Activated naive CD8-positive, alpha-beta T cell treated with anti-CD3 and anti-CD28 coated beads, Interleukin-2, amount 50 U/mL, for 24 hours (primary cell): ENCODE data around the gene CSRP1.
"Not testable (repeated sequence)": the region's sequence is repeated elsewhere in the genome, so short reads cannot be mapped to it uniquely, and the experiment has no call there.

Experiments used
- ATAC-seq: fragments of 150-1000 bp; cut with Tn5 transposase; one replicate; pipeline ENCODE4 v1.10.0; 2021
- DNase-seq: peaks from one replicate; pipeline ENCODE4 v3.0.0; 2021
- H3K27ac Mint-ChIP-seq: one replicate; pipeline ENCODE4 v1.8.0; 2021; ENCODE audit warnings: mild to moderate bottlenecking, mixed read lengths
- H3K27me3 Mint-ChIP-seq: one replicate; pipeline ENCODE4 v1.8.0; 2021; ENCODE audit warnings: mixed read lengths
- H3K36me3 Mint-ChIP-seq: one replicate; pipeline ENCODE4 v1.8.0; 2021; ENCODE audit warnings: low read depth, mixed read lengths
- H3K4me1 Mint-ChIP-seq: one replicate; pipeline ENCODE4 v1.8.0; 2021; ENCODE audit warnings: mixed read lengths
- H3K4me3 Mint-ChIP-seq: one replicate; pipeline ENCODE4 v1.8.0; 2021; ENCODE audit warnings: mild to moderate bottlenecking, moderate library complexity, mixed read lengths
- H3K9me3 Mint-ChIP-seq: one replicate; pipeline ENCODE4 v1.8.0; 2021; ENCODE audit warnings: mixed read lengths

CSRP1 gene

DNA sequence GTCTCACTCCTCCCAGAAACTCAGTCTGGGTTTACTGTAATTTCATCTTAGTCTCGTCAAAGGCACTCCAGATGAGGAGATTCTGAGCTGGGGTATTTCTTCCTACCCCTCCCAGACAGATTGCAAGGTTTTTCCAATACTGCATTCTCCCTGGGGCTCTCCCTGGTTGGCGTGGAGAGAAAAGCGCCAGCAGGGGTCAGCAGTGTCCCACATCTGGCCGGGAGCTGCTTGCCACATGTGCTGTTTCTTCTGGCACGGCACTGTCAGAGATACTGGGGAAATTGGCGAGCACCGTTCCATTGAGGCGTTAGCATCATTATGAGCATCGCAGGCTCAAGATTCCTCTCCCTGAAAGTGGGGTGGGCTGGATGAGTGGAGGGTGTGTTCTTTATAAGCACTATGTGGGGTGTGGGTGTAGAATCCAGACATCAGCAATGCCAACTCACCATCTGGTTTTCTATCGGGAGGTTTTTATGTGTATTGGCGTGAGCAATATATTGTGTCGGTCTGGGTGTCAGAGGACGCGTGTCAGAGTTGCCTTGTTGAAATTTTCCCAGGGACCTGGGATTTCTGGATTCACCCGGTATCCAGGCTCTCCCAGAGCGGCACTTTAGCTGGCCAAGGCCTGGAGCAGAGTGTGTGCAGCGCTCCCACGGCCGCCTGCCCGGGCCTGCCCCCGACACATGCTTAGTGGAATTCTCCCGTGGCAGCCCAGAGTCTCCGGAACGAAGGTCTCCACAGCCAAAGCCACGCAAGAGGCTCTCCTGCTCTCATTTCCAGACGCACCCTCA lies 24.0 kb upstream of the CSRP1 start:
- DNase-seq: peak; percentile 67
- H3K27me3 Mint-ChIP-seq: peaks cover 9% of the 10 kb centered on the region
- H3K27ac Mint-ChIP-seq: no peak overlapping the region
- ATAC-seq: peak; percentile 82
- peaks cover 15% of the 10 kb centered on the region for H3K4me1 Mint-ChIP-seq
- peaks cover 2% of the 10 kb centered on the region for H3K36me3 Mint-ChIP-seq
- no peak overlapping the region for H3K4me3 Mint-ChIP-seq
- no peaks in the 10 kb centered on the region for H3K9me3 Mint-ChIP-seq

DNA sequence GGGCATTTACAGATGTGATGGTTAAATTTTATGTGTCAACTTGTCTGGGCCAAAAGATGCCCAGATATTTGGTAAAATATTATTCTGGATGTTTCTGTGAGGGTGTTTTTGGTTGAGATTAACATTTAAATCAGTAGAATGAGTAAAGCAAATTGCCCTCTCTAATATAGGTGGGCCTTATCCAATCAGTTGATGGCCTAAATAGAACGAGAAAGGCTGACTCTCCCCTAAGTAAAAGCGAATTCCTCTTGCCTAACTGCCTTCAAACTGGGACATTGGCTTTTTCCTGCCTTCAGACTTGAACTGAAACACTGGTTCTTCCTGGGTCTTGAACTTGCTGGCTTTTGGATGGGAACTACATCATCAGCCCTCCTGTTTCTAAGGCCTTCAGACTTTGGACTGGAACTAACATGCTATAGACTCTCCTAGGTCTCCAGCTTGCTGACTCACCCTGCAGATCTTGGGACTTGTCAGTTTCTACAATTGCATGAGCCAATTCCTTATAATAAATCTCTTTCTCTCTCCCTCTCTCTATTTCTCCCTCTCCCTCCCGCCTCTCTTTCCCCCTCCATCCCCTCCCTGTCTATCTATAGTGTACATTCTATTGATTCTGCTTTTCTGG lies 21.8 kb upstream of the CSRP1 start:
- H3K27me3 Mint-ChIP-seq: no peaks in the 10 kb centered on the region
- peaks cover 9% of the 10 kb centered on the region for H3K36me3 Mint-ChIP-seq
- no peaks in the 10 kb centered on the region for H3K9me3 Mint-ChIP-seq
- ATAC-seq: no peak
- no peak overlapping the region for H3K4me3 Mint-ChIP-seq
- H3K4me1 Mint-ChIP-seq: peaks cover 8% of the 10 kb centered on the region
- no peak overlapping the region for H3K27ac Mint-ChIP-seq
- DNase-seq: no peak

DNA sequence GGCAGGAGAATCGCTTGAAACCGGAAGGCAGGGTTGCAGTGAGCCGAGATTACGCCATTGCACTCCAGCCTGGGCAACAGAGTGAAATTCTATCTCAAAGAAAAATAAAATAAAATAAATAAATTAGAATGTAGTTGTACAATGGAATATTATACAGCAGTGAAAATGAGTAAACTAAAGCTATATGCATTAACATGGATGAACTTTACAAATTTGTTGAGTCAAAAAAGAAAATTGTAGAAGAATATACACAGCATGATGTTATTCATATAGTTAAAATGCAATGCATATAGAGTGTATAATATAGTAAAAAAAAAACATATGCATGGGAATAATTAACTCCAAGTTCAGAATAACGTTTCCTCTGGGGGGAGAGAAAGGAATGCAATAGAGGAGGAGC lies 21.0 kb upstream of the CSRP1 start:
- H3K4me3 Mint-ChIP-seq: no peak overlapping the region
- peaks cover 8% of the 10 kb centered on the region for H3K4me1 Mint-ChIP-seq
- no peak for ATAC-seq
- no peak overlapping the region for H3K27ac Mint-ChIP-seq
- no peaks in the 10 kb centered on the region for H3K27me3 Mint-ChIP-seq
- no peak for DNase-seq
- peaks cover 9% of the 10 kb centered on the region for H3K36me3 Mint-ChIP-seq
- H3K9me3 Mint-ChIP-seq: no peaks in the 10 kb centered on the region

DNA sequence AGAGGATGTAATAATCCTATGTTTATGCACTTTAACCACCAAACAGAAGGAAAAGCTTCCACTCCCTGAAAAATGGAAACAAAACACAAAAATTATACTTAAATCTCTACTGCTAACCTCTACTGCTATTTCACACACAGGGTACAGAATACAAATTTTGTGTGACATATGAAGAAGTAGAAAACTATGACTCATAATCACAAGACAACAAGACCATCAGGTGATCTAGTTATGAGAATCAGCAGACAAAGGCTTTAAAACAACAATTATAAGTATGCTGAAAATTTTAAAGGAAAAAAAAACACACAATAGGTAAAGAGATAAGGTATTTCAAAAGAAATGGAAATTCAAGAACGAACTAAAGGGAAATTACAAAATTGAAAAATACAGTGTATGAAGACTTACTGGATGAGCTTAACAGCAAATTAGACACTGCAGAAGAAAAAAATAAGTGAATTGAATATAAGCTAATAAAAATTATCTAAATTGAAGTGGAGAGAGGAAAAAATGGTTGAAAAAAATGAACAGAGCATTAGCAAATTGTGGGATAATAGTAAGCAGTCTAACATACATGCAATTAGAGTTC lies 18.4 kb upstream of the CSRP1 start:
- H3K27ac Mint-ChIP-seq: no peak overlapping the region
- H3K36me3 Mint-ChIP-seq: peaks cover 14% of the 10 kb centered on the region
- H3K27me3 Mint-ChIP-seq: no peaks in the 10 kb centered on the region
- DNase-seq (no peak), ATAC-seq (no peak)
- peaks cover 1% of the 10 kb centered on the region for H3K4me1 Mint-ChIP-seq
- no peak overlapping the region for H3K4me3 Mint-ChIP-seq
- no peaks in the 10 kb centered on the region for H3K9me3 Mint-ChIP-seq

DNA sequence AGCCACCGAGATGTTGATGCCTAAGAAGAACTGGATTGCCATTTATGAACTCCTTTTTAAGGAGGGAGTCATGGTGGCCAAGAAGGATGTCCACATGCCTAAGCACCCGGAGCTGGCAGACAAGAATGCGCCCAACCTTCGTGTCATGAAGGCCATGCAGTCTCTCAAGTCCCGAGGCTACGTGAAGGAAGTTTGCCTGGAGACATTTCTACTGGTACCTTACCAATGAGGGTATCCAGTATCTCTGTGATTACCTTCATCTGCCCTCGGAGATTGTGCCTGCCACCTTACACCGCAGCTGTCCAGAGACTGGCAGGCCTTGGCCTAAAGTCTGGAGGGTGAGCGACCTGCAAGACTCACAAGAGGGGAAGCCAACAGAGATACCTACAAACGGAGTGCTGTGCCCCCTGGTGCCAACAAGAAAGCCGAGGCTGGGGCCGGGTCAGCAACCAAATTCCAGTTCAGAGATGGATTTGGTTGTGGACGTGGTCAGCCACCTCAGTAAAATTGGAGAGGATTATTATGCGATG lies 13.2 kb upstream of the CSRP1 start:
- DNase-seq, H3K4me1 Mint-ChIP-seq, H3K9me3 Mint-ChIP-seq, ATAC-seq, H3K4me3 Mint-ChIP-seq, H3K36me3 Mint-ChIP-seq, H3K27ac Mint-ChIP-seq, H3K27me3 Mint-ChIP-seq: not testable (repeated sequence)

DNA sequence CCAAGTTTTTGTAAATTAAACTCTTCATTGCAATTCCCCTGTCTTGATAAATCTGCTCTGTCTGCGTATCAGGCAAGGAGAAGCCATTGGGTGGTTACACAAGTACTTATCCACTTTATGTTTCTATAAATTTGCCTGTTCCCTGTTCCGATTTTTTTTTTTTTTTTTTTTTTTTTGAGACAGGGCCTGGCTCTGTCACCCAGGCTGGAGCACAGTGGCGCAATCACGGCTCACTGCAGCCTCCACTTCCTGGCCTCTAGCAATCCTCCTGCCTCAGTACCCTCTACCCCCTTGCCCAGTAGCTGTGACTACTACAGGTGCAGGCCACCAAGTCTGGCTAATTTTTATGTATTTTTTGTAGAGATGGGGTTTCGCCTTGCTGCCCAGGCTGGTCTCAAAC lies 11.1 kb upstream of the CSRP1 start:
- DNase-seq: no peak
- Mint-ChIP-seq H3K27me3 (no peaks in the 10 kb centered on the region), H3K4me3 (no peak overlapping the region), H3K27ac (no peak overlapping the region), H3K36me3 (peaks cover 5% of the 10 kb centered on the region), H3K4me1 (peaks cover 6% of the 10 kb centered on the region), H3K9me3 (no peaks in the 10 kb centered on the region)
- ATAC-seq: no peak

DNA sequence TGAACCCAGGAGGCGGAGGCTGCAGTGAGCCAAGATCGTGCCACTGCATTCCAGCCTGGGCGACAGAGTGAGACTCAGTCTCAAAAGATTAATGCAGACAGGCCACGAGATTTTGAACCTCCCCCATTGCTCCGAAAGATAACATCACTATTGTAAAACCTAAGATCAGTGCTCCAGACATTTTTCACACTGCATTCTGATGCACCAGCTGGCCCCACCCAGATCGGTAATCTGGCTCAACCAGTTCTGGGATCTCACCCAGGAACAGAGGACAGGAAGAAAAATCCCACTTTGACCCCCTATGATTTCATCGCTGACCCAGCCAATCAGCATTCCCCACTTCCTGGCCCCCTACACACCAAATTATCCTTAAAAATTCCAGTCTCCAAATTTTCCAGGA lies 10.7 kb upstream of the CSRP1 start:
- no peak overlapping the region for H3K27ac Mint-ChIP-seq
- peaks cover 5% of the 10 kb centered on the region for H3K36me3 Mint-ChIP-seq
- no peaks in the 10 kb centered on the region for H3K9me3 Mint-ChIP-seq
- peaks cover 6% of the 10 kb centered on the region for H3K4me1 Mint-ChIP-seq
- no peak overlapping the region for H3K4me3 Mint-ChIP-seq
- ATAC-seq (no peak), DNase-seq (no peak)
- H3K27me3 Mint-ChIP-seq: no peaks in the 10 kb centered on the region

DNA sequence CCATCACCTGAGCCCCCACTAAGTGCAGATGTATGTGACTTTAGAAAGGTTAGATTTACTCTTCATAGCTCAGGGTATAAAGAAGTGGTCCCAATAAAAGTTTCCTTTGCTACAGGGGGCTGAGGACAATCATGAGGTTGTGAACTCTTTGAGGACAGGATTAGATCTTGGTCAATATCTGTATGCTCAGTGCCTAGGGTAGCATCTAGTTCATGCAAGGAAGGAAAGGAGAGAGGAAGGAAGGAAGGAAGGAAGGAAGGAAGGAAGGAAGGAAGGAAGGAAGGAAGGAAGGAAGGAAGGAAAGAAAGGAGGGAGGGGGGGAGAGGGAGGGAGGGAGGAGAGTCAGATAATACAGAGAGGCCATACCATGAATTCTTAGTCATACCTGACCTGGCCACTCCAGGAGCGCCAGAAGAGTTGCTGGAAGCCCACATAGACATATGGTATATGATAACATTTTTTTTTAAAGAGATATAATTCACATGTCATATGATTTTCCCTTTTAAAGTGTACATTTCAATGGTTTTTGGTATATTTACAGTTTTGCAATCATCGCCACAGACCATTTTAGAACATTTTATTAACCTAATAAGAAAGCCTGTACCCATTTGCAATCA lies 9.7 kb upstream of the CSRP1 start:
- no peak overlapping the region for H3K27ac Mint-ChIP-seq
- H3K9me3 Mint-ChIP-seq: no peaks in the 10 kb centered on the region
- no peak overlapping the region for H3K4me3 Mint-ChIP-seq
- no peaks in the 10 kb centered on the region for H3K36me3 Mint-ChIP-seq
- DNase-seq (no peak), ATAC-seq (no peak)
- no peaks in the 10 kb centered on the region for H3K27me3 Mint-ChIP-seq
- peaks cover 6% of the 10 kb centered on the region for H3K4me1 Mint-ChIP-seq

DNA sequence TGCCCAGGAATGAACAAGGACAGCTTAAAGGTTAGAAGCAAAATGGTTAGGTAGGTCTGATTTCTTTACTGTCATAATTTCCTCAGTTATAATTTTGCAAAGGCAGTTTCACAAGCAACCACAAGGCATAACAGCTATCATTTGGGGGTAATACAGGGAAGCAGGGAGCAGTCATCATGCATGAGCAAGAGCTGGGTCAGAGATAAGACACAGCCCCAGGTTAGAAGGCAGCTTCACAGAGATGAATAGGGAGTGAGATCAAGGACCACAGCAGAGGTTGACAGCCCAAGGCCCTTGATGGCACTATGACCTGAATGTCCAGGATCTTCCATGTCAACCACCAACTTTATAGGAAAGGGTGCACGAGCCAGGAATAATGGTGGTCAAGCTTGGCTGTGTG lies 9.0 kb upstream of the CSRP1 start:
- no peak for DNase-seq
- H3K36me3 Mint-ChIP-seq: no peaks in the 10 kb centered on the region
- H3K27ac Mint-ChIP-seq: no peak overlapping the region
- no peaks in the 10 kb centered on the region for H3K9me3 Mint-ChIP-seq
- peak; percentile 90 for ATAC-seq
- peaks cover 6% of the 10 kb centered on the region for H3K4me1 Mint-ChIP-seq
- no peak overlapping the region for H3K4me3 Mint-ChIP-seq
- no peaks in the 10 kb centered on the region for H3K27me3 Mint-ChIP-seq

DNA sequence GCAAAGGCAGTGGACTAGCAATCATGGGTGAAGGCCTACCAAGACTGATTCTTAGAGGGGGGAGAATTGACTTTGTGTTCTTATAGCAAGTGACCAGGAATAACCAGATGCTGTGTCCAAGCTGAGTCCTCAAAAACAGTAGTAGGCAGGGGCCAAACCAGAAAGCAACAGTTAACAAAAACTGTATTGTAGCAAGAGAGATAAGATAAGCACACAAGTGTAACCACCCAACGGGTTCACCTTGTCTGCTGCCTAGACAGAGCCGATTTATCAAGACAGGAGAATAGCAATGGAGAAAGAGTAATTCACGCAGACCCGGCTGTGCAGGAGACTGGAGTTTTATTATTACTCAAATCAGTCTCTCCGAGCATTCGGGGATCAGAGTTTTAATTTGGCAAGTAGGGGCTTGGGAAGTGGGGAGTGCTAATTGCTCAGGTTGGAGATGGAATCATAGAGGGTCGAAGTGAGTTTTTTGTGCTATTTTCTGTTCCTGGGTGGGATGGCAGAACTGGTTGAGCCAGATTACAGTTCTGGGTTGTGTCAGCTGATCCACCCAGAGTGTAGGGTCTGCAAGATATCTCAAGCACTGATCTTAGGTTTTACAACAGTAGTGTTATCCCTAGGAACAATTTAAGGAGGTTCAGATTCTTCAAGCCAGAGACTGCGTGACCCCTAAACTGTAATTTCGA lies 8.3 kb upstream of the CSRP1 start:
- Mint-ChIP-seq H3K27me3 (no peaks in the 10 kb centered on the region), H3K9me3 (no peaks in the 10 kb centered on the region), H3K4me1 (peaks cover 6% of the 10 kb centered on the region), H3K27ac (no peak overlapping the region), H3K36me3 (no peaks in the 10 kb centered on the region), H3K4me3 (no peak overlapping the region)
- ATAC-seq (no peak), DNase-seq (no peak)

DNA sequence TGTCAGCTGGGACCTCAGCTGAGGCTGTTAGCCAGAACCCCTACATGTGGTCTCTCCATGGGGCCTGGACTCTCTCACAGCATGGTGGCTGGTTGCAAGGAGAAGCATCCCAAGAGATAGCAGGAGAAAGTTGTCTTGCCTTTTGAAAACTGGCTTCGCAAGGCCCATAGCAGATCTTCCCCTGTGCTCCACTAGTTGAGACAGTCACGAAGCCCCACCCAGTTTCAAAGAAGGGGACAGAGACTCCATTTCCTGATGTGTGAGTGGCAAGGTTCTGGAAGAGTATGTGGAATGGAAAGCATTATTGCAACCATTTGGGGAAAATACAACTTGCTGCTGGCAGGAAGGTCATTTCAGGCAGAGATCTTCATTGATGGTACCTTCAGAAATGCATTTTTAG lies 7.5 kb upstream of the CSRP1 start:
- Mint-ChIP-seq H3K9me3 (no peaks in the 10 kb centered on the region), H3K27ac (no peak overlapping the region)
- DNase-seq: no peak

DNA sequence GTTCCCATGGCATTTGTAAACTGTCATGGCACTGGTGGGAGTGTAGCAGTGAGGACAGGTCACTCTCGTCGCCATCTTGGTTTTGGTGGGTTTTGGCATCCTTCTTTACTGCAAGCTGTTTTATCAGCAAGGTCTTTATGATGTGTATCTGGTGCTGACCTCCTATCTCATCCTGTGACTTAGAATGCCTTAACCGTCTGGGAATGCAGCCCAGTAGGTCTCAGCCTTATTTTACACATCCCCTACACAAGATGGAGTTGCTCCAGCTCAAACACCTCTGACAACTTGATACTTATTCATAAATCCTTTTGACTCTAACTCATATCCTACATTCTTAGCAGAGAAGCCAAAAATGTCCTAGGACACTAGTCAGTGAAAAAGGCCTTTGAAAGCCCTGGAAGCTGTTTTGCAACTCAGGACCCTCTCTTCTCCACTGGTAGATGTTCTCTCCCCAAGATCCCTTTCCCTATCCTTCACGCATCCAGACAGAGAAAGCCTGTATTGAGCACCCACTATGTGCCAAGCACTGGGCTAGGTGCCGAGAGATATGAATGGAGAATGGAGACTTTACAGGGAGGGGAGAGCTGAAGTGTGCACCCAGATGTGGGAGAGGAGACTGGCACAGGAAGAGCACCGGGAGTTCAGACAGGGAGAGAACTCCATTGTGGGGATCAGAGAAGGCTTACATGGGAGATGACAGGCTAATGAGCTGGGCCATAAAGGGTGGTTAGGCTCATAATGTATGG lies 6.7 kb upstream of the CSRP1 start:
- no peaks in the 10 kb centered on the region for H3K36me3 Mint-ChIP-seq
- no peaks in the 10 kb centered on the region for H3K9me3 Mint-ChIP-seq
- no peak for DNase-seq
- ATAC-seq: no peak
- H3K27me3 Mint-ChIP-seq: no peaks in the 10 kb centered on the region
- no peak overlapping the region for H3K27ac Mint-ChIP-seq
- H3K4me3 Mint-ChIP-seq: no peak overlapping the region
- peaks cover 6% of the 10 kb centered on the region for H3K4me1 Mint-ChIP-seq

More for the DNA sequence above, 7.5 kb upstream of the CSRP1 start:
- Mint-ChIP-seq H3K36me3 (no peaks in the 10 kb centered on the region), H3K4me1 (peaks cover 6% of the 10 kb centered on the region), H3K27me3 (no peaks in the 10 kb centered on the region), H3K4me3 (no peak overlapping the region)
- no peak for ATAC-seq

DNA sequence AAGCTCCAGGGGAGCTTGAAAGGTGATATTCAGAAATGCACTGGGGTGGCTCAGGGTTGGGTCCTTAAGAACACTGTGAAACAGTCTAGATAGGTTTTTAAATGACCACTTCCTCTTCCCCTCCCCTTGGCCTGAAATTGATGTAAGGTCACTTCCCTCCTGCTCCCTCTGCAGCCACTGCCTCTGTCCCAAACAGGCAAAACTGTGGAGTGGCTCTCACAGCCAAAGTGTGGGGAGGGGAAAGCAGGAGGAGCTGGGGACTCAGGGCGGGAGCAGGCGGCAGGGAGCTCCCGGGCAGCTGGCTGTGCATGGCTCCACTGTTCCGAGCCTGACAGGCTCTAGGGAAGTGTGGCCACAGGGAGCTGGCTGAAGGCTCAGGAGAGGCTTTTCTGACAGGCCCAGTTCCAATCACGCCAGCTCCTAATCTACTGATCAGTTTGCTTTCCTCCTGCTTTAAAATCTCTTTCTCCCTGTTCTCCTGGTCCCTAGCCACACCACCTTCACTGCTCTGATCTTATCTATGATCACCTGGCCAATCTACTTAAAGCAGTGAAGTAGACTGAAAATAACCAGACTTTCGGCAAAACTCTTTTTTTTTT lies 5.1 kb upstream of the CSRP1 start:
- Mint-ChIP-seq H3K4me1 (peaks cover 15% of the 10 kb centered on the region), H3K27ac (no peak overlapping the region), H3K36me3 (no peaks in the 10 kb centered on the region), H3K27me3 (no peaks in the 10 kb centered on the region), H3K9me3 (no peaks in the 10 kb centered on the region), H3K4me3 (no peak overlapping the region)
- no peak for DNase-seq
- ATAC-seq: no peak
